Measurements from ENCODE around the gene ABHD8. TPM values are rescaled to one million over a fixed set of nuclear protein-coding genes. Genes with fewer than 3 reads are reported as not detected.

ABHD8 gene
- total RNA-seq, 1 donor from 2014 or later, result 6.1 TPM

DNA sequence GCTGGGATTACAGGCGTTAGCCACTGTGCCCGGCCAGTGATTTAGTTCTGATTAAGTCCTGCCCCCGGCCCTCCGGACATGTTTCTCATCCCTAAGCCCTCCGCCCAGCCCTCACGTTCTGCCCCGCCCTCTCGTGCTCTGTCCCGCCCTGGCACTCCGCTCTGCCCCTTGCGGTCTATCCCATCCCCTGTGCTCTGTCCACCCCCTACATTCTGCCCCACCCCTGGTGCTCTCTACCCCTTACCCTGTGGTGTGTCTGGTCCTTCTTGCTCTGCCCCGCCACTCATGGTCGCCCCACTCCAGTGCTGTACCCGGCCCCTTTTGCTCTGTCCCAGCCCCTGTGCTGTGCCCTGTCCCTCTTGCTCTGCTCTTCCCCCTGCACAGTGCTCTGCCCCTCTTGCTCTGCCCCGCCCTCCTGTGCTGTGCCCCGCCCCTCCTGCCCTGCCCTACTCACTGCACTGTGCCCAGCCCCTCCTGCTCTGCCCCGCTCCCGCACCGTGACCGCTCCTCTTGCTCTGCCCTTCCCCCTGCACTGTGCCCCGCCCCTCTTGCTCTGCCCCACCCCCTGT is 37.2 kb upstream of the ABHD8 start:
- no peak for DNase-seq (ENCODE audit: low read depth)
- H3K36me3 ChIP-seq (ENCODE audit: control insufficient read depth, insufficient read depth, low read length), result peaks cover 8% of the 10 kb centered on the region
- no peak for TF ChIP-seq CTCF (IDR thresholded peaks at IDR 0.05; ENCODE audit: insufficient read depth, low read length, severe bottlenecking)
- no peak for FAIRE-seq
- no peak overlapping the region for H3K4me3 ChIP-seq (ENCODE audit: low read depth, low read length)
- H3K27me3 ChIP-seq (ENCODE audit: control insufficient read depth, insufficient read depth, low read length), result no peaks in the 10 kb centered on the region

- FAIRE-seq (no peak), DNase-seq (ENCODE audit: low read depth) (no peak)
- Histone ChIP-seq H3K36me3 (ENCODE audit: control insufficient read depth, insufficient read depth, low read length) (peaks cover 8% of the 10 kb centered on the region), H3K27me3 (ENCODE audit: control insufficient read depth, insufficient read depth, low read length) (no peaks in the 10 kb centered on the region), H3K4me3 (ENCODE audit: low read depth, low read length) (no peak overlapping the region)
- TF ChIP-seq CTCF (IDR thresholded peaks at IDR 0.05; ENCODE audit: insufficient read depth, low read length, severe bottlenecking), result no peak
Observed at GRCh38 chr19:17339088-17339741, 36.0 kb upstream of the ABHD8 start.

GRCh38 chr19:17338433-17339078 is 35.3 kb upstream of the ABHD8 start:
- FAIRE-seq, result no peak

DNA sequence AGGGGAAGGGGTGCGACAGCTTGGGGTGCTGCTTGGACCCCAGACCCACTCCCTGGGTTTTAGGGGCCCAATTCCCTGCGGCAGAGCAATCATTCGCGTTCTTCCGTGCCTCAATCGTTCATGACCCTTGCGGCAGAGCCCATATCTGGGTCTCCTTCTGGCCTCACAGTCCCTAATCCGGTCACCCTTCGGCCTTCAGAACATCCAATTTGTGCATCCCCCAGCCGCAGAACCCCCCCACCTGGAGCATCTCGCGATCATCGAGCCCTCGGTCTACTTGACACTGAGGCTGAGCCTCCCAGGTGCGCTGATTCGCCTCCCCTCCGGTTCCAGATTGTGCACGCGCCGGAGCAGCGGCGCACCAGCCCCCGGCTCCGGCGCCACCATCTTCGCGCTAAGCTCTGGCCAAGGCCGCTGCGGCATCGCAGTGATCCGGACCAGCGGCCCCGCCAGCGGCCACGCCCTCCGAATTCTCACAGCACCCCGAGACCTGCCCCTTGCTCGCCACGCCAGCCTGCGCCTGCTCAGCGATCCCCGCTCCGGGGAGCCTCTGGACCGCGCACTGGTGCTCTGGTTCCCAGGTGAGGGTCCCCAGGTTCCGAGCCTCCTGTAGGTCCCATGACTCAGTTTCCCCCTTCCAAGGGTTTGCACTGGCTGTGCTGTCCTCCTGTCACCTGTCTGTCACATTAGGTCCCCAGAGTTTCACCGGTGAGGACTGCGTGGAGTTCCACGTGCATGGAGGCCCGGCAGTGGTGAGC is 34.6 kb upstream of the ABHD8 start:
- Histone ChIP-seq H3K36me3 (ENCODE audit: control insufficient read depth, insufficient read depth, low read length) (peaks cover 8% of the 10 kb centered on the region), H3K27me3 (ENCODE audit: control insufficient read depth, insufficient read depth, low read length) (no peaks in the 10 kb centered on the region), H3K4me3 (ENCODE audit: low read depth, low read length) (peak overlapping the region; percentile 56)
- no peak for TF ChIP-seq CTCF (IDR thresholded peaks at IDR 0.05; ENCODE audit: insufficient read depth, low read length, severe bottlenecking)
- no peak for FAIRE-seq
- peak; percentile 4 for DNase-seq (ENCODE audit: low read depth)

More at GRCh38 chr19:17338433-17339078, 35.3 kb upstream of the ABHD8 start:
- Histone ChIP-seq H3K36me3 (ENCODE audit: control insufficient read depth, insufficient read depth, low read length) (peaks cover 8% of the 10 kb centered on the region), H3K4me3 (ENCODE audit: low read depth, low read length) (peak overlapping the region; percentile 56), H3K27me3 (ENCODE audit: control insufficient read depth, insufficient read depth, low read length) (no peaks in the 10 kb centered on the region)
- no peak for DNase-seq (ENCODE audit: low read depth)
- TF ChIP-seq CTCF (IDR thresholded peaks at IDR 0.05; ENCODE audit: insufficient read depth, low read length, severe bottlenecking), result no peak

DNA sequence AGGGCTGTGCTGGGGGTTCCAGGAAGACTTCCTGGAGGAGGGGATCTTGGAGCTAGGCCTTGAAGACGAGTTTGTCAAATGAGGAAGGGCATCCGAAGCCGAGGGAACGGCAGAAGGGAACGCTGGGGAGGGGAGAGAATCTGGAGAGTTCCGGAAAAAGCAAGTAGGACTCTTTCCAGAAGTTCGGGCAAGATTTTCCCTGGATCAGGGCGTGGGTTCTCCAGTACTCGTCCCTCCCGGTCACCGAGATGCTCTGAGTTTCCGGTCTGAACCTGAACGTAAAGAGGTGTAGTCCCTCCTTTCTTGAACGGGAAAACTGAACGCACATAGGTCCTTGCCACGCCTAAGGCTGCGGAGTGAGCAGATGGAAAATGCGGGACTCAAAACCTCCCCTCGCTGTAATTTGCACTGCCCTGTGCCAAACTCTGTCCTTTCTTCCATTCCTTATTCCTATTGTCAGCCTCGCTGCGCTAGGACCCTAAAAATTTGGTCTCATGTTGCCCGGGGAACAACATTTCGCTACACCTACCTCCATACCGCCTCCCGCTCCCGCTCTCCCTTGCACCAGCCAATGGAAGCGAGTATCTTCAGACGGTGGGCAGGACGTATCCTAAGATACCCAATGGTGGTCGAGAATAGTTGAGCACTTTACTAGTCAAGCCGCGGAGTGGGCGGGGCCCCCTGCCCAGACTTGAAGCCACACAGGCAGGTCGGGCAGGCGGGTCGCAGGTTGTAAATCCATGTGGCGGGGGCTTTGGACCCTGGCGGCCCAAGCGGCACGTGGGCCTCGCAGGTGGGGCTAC is 33.8 kb upstream of the ABHD8 start, which contains the start of gene GTPBP3:
Gene GTPBP3 (plus strand): TSS at position 682 of the 803 bp plus-strand sequence. CDS start 59 bp downstream, at position 741.
- FAIRE-seq, result peak; percentile 84
- Histone ChIP-seq H3K27me3 (ENCODE audit: control insufficient read depth, insufficient read depth, low read length) (no peaks in the 10 kb centered on the region), H3K36me3 (ENCODE audit: control insufficient read depth, insufficient read depth, low read length) (peaks cover 8% of the 10 kb centered on the region), H3K4me3 (ENCODE audit: low read depth, low read length) (peak within 1 kb of the TSS; percentile 56)
- no peak for TF ChIP-seq CTCF (IDR thresholded peaks at IDR 0.05; ENCODE audit: insufficient read depth, low read length, severe bottlenecking)
- peak; percentile 97 for DNase-seq (ENCODE audit: low read depth)

Data from bronchial epithelial cell (primary cell).